HCT116 (cell line): ENCODE data around the gene GPR39. TPM values are rescaled to one million over a fixed set of nuclear protein-coding genes. Genes with fewer than 3 reads are reported as not detected.

ENCODE experiments used
- ATAC-seq: fragments of 200-7000 bp; cut with Tn5 transposase; 2 replicates; pipeline ENCODE4 v1.9.1; 2020; ENCODE audit warnings: mild to moderate bottlenecking, moderate library complexity
- BruUV-seq: library from RNA; stranded (reverse); fragments of 400-500 nt; replicated peaks from 2 replicates; lab custom pipeline; 2021; lab: Mats Ljungman, UMichigan
- CTCF ChIA-PET: fragments of 300-600 bp; sonication (Branson Sonifier 250); formaldehyde crosslinking; loops from one replicate; lab custom pipeline; 2021; ENCODE audit warnings: antibody characterized with exemption; lab: Charles Lee
- POLR2A ChIA-PET: fragments of 300-600, 350-600 bp; sonication (Branson Sonifier 250); formaldehyde crosslinking; loops from one replicate; lab custom pipeline; 2021; ENCODE audit warnings: antibody characterized with exemption; lab: Charles Lee
- RAD21 ChIA-PET, 2 experiments: fragments of 300-600 bp; sonication (Branson Sonifier 250); formaldehyde crosslinking; loops; one replicate each; lab custom pipeline; 2023; ENCODE audit warnings: low total read pairs in 2 of 2; ENCODE audit not compliant: uncharacterized antibody in 2 of 2, unreplicated experiment in 2 of 2, low non-redundant PET in 1 of 2; lab: Charles Lee
- DNase-seq: peaks from one replicate; pipeline ENCODE4 v3.0.0-alpha.2; 2010; ENCODE audit warnings: low read depth, low spot score
- H2AFZ ChIP-seq: fragments of 200-600 bp; shearing (Covaris generic), sonication (generic); 2 replicates; pipeline ENCODE4 v1.6.1; 2017; ENCODE audit warnings: low read depth, mixed run types, mixed read lengths, antibody characterized with exemption, low read length; ENCODE audit not compliant: poor library complexity, severe bottlenecking
- H3K27ac ChIP-seq: 2 replicates; pipeline ENCODE4 v1.5.1; 2012; ENCODE audit warnings: low read depth, low read length
- H3K27me3 ChIP-seq: fragments of 200-600 bp; sonication (generic); 2 replicates; pipeline ENCODE4 v1.6.1; 2016; ENCODE audit warnings: mixed run types, low read length, mixed read lengths; ENCODE audit not compliant: insufficient read depth
- H3K36me3 ChIP-seq, 2 experiments: fragments of 200-500 bp in 1 of 2; fragments of 200-600 bp in 1 of 2; sonication (Bioruptor generic) in 1 of 2; sonication (generic) in 1 of 2; 2 replicates each; pipeline versions ENCODE4 v1.5.1 to v1.6.1; 2014 to 2016; ENCODE audit warnings: low read length in 2 of 2, inconsistent platforms in 1 of 2, mixed read lengths in 1 of 2, mixed run types in 1 of 2; ENCODE audit not compliant: insufficient read depth in 2 of 2, control insufficient read depth in 1 of 2
- H3K4me1 ChIP-seq, 2 experiments: fragments of 200-600 bp in 1 of 2; sonication (generic) in 1 of 2; 2 replicates each; pipeline versions ENCODE4 v1.5.1 to v1.6.1; 2012 to 2017; ENCODE audit warnings: low read length in 2 of 2, inconsistent platforms in 1 of 2, mild to moderate bottlenecking in 1 of 2, mixed read lengths in 1 of 2, mixed run types in 1 of 2, moderate library complexity in 1 of 2; ENCODE audit not compliant: insufficient read depth in 2 of 2, control insufficient read depth in 1 of 2
- H3K4me2 ChIP-seq: fragments of 200-600 bp; sonication (generic); 2 replicates; pipeline ENCODE4 v1.6.1; 2017; ENCODE audit warnings: mixed run types, low read length, mixed read lengths
- H3K4me3 ChIP-seq, 2 experiments: fragments of 200-600 bp in 1 of 2; sonication (generic) in 1 of 2; replicated peaks in 1 of 2; 2 replicates each; pipeline ENCODE4 v1.5.1; 2011 to 2016; ENCODE audit warnings: low read length in 2 of 2, control low read depth in 1 of 2, low read depth in 1 of 2, mild to moderate bottlenecking in 1 of 2, mixed read lengths in 1 of 2, mixed run types in 1 of 2
- H3K79me2 ChIP-seq: fragments of 200-600 bp; sonication (generic); 2 replicates; pipeline ENCODE4 v1.6.1; 2017; ENCODE audit warnings: mild to moderate bottlenecking, mixed run types, low read length, moderate library complexity, mixed read lengths; ENCODE audit not compliant: insufficient read depth
- H3K9ac ChIP-seq: fragments of 200-600 bp; sonication (generic); 2 replicates; pipeline ENCODE4 v1.6.1; 2016; ENCODE audit warnings: low read length, mixed read lengths
- H3K9me2 ChIP-seq: fragments of 200-600 bp; sonication (generic), shearing (Covaris generic); 2 replicates; pipeline ENCODE4 v1.6.1; 2017; ENCODE audit warnings: mixed run types, mild to moderate bottlenecking, moderate library complexity; ENCODE audit not compliant: insufficient read depth
- H3K9me3 ChIP-seq, 2 experiments: fragments of 200-500 bp in 1 of 2; fragments of 200-600 bp in 1 of 2; sonication (Bioruptor generic) in 1 of 2; sonication (generic) in 1 of 2; 2 replicates each; pipeline ENCODE4 v1.6.1; 2014 to 2017; ENCODE audit warnings: low read length in 2 of 2, mixed read lengths in 2 of 2, inconsistent platforms in 1 of 2, low read depth in 1 of 2, mild to moderate bottlenecking in 1 of 2, mixed run types in 1 of 2, moderate library complexity in 1 of 2; ENCODE audit not compliant: control insufficient read depth in 1 of 2, insufficient read depth in 1 of 2
- H4K20me1 ChIP-seq: fragments of 200-600 bp; sonication (generic), shearing (Covaris generic); 2 replicates; pipeline ENCODE4 v1.6.1; 2017; ENCODE audit warnings: mixed run types, mild to moderate bottlenecking, moderate library complexity; ENCODE audit not compliant: insufficient read depth
- ATF3 ChIP-seq: IDR thresholded peaks from 2 replicates; pipeline ENCODE4 v1.6.1; 2012
- CBX3 ChIP-seq: IDR thresholded peaks from 2 replicates; pipeline ENCODE4 v1.6.1; 2012; ENCODE audit warnings: low read depth
- ELF1 ChIP-seq: IDR thresholded peaks from 2 replicates; pipeline ENCODE4 v1.6.1; 2012; ENCODE audit warnings: low read depth, borderline replicate concordance
- EZH2 ChIP-seq: fragments of 200-600 bp; sonication (generic); IDR thresholded peaks from 2 replicates; pipeline ENCODE4 v1.6.1; 2017; ENCODE audit warnings: antibody characterized with exemption, mixed run types
- EZH2phosphoT487 ChIP-seq: fragments of 200-600 bp; IDR thresholded peaks from 2 replicates; pipeline ENCODE4 v1.6.1; 2018; ENCODE audit warnings: antibody characterized with exemption, borderline replicate concordance
- JUND ChIP-seq: IDR thresholded peaks from 2 replicates; pipeline ENCODE4 v1.6.1; 2012
- MAX ChIP-seq: IDR thresholded peaks from 2 replicates; pipeline ENCODE4 v1.6.1; 2012
- SIN3A ChIP-seq: IDR thresholded peaks from 2 replicates; pipeline ENCODE4 v1.6.1; 2012; ENCODE audit warnings: low read depth
- SP1 ChIP-seq: IDR thresholded peaks from 2 replicates; pipeline ENCODE4 v1.6.1; 2012; ENCODE audit warnings: low read depth
- SRF ChIP-seq: IDR thresholded peaks from 2 replicates; pipeline ENCODE4 v1.6.1; 2012; ENCODE audit warnings: low read depth
- TCF7L2 ChIP-seq: IDR thresholded peaks from 2 replicates; pipeline ENCODE4 v1.7.0; 2011; ENCODE audit warnings: borderline replicate concordance, inconsistent platforms; ENCODE audit not compliant: insufficient read depth, insufficient read length; ENCODE audit errors: extremely low read depth
- ZBTB33 ChIP-seq: IDR thresholded peaks from 2 replicates; pipeline ENCODE4 v1.6.1; 2011; ENCODE audit warnings: mild to moderate bottlenecking, low read length, moderate library complexity; ENCODE audit not compliant: insufficient replicate concordance; ENCODE audit errors: extremely low read depth
- ZFX ChIP-seq: fragments of 450-650 bp; IDR thresholded peaks from 2 replicates; pipeline ENCODE4 v1.6.1; 2017
- ZNF274 ChIP-seq: fragments of 200-500 bp; sonication (Bioruptor generic); IDR thresholded peaks from 2 replicates; pipeline ENCODE4 v1.6.1; 2014; ENCODE audit warnings: mild to moderate bottlenecking, low read depth, low read length, inconsistent platforms
- intact Hi-C: fragments of 100-400 bp; cut with micrococcal nuclease; formaldehyde crosslinking; loops from 2 replicates; pipeline ENCODE4 v1.10.0; 2022
- total RNA-seq: library from RNA; stranded (reverse); gene quantifications from one replicate; pipeline ENCODE4 v1.2.1, GENCODE V29; 2021; ENCODE audit not compliant: unreplicated experiment

GPR39 gene
- total RNA-seq, 1 experiment from 2014 or later = 5.1 TPM

- no peak overlapping the region for H3K27ac ChIP-seq
- no peaks in the 10 kb centered on the region for H3K4me1 ChIP-seq
- no peaks in the 10 kb centered on the region for H3K79me2 ChIP-seq
- TF ChIP-seq ZBTB33 (no peak), ELF1 (no peak), EZH2 (no peak), SP1 (no peak)
- H3K9ac ChIP-seq = no peak overlapping the region
- H3K27me3 ChIP-seq = no peaks in the 10 kb centered on the region
- H3K4me3 ChIP-seq = no peak overlapping the region
- no peaks in the 10 kb centered on the region for H3K9me3 ChIP-seq
- intact Hi-C loops = no loop called here
- no peak overlapping the region for H2AFZ ChIP-seq
- RAD21 ChIA-PET = no interaction called here
- CTCF ChIA-PET = no interaction called here
- no peak for DNase-seq
- H3K36me3 ChIP-seq = no peaks in the 10 kb centered on the region
- no peak overlapping the region for H3K4me2 ChIP-seq
- no peak for ATAC-seq
- POLR2A ChIA-PET = no interaction called here
- no peaks in the 10 kb centered on the region for H4K20me1 ChIP-seq
- BruUV-seq = no TSS peak
- H3K9me2 ChIP-seq = no peaks in the 10 kb centered on the region
Measured at GRCh38 chr2:132584976-132585817, 168.6 kb downstream of the GPR39 start.

- DNase-seq (no peak), ATAC-seq (no peak)
- ChIA-PET CTCF (no interaction called here), RAD21 (no interaction called here), POLR2A (no interaction called here)
- Histone ChIP-seq H3K9ac (no peak overlapping the region), H3K4me2 (no peak overlapping the region), H2AFZ (no peak overlapping the region), H3K79me2 (no peaks in the 10 kb centered on the region), H3K27me3 (no peaks in the 10 kb centered on the region), H3K9me2 (no peaks in the 10 kb centered on the region), H3K27ac (no peak overlapping the region), H3K4me3 (no peak overlapping the region), H3K36me3 (no peaks in the 10 kb centered on the region), H3K9me3 (no peaks in the 10 kb centered on the region), H4K20me1 (no peaks in the 10 kb centered on the region), H3K4me1 (no peaks in the 10 kb centered on the region)
- intact Hi-C loops = no loop called here
- BruUV-seq = no TSS peak
- TF ChIP-seq JUND (no peak), SRF (no peak), SIN3A (no peak), MAX (no peak), EZH2phosphoT487 (no peak), ZFX (no peak), TCF7L2 (no peak), ZBTB33 (no peak), CBX3 (no peak), ZNF274 (no peak), ATF3 (no peak)
Measured at GRCh38 chr2:132586101-132586511, 169.5 kb downstream of the GPR39 start.
